GM19395 (cell line): Measurements from ENCODE around the gene AARS2.
"Not testable (repeated sequence)": the region's sequence is repeated elsewhere in the genome, so short reads cannot be mapped to it uniquely, and the experiment has no call there.

Source experiments
- ATAC-seq: cut with Tn5 transposase; IDR thresholded peaks from one replicate; pipeline ENCODE4 v1.9.1; 2021; ENCODE audit warnings: mild to moderate bottlenecking, moderate library complexity; ENCODE audit not compliant: unreplicated experiment

The AARS2 gene

GRCh38 chr6:44332585-44332984 lies 19.4 kb upstream of the AARS2 start:
- ATAC-seq = no peak

- ATAC-seq = no peak
These were observed 16.7 kb upstream of the AARS2 start for GRCh38 chr6:44329858-44330257.

- ATAC-seq = not testable (repeated sequence)
These were observed 15.1 kb upstream of the AARS2 start for GRCh38 chr6:44328203-44328602.

- ATAC-seq = no peak
These were observed 14.6 kb upstream of the AARS2 start for GRCh38 chr6:44327760-44328159.

GRCh38 chr6:44327096-44327495 lies 13.9 kb upstream of the AARS2 start:
- no peak for ATAC-seq

- no peak for ATAC-seq
These were observed 8.1 kb upstream of the AARS2 start for GRCh38 chr6:44321210-44321609.

GRCh38 chr6:44317136-44317631 lies 4.0 kb upstream of the AARS2 start:
- not testable (repeated sequence) for ATAC-seq

- ATAC-seq = no peak
These were observed 3.3 kb upstream of the AARS2 start for GRCh38 chr6:44316481-44316880.

- no peak for ATAC-seq
These were observed 2.8 kb upstream of the AARS2 start for GRCh38 chr6:44315951-44316350.

- ATAC-seq = no peak
These were observed 2.4 kb upstream of the AARS2 start for GRCh38 chr6:44315516-44315915.

- not testable (repeated sequence) for ATAC-seq
These were observed 1.5 kb upstream of the AARS2 start for GRCh38 chr6:44314657-44315056.

GRCh38 chr6:44311767-44312166 lies 1.4 kb downstream of the AARS2 start:
- ATAC-seq = no peak

GRCh38 chr6:44311304-44311703 lies 1.8 kb downstream of the AARS2 start:
- no peak for ATAC-seq

- no peak for ATAC-seq
These were observed 2.9 kb downstream of the AARS2 start for GRCh38 chr6:44310241-44310640.

GRCh38 chr6:44309631-44310030 lies 3.5 kb downstream of the AARS2 start:
- ATAC-seq = no peak

- ATAC-seq = no peak
These were observed 4.1 kb downstream of the AARS2 start for GRCh38 chr6:44309092-44309491.

- ATAC-seq = no peak
These were observed 5.9 kb downstream of the AARS2 start for GRCh38 chr6:44307217-44307616.

- ATAC-seq = no peak
These were observed 6.4 kb downstream of the AARS2 start for GRCh38 chr6:44306710-44307109.

GRCh38 chr6:44305200-44305725 lies 7.9 kb downstream of the AARS2 start:
- ATAC-seq = no peak

- ATAC-seq = no peak
These were observed 8.6 kb downstream of the AARS2 start for GRCh38 chr6:44304282-44305199.

GRCh38 chr6:44303842-44304241 lies 9.3 kb downstream of the AARS2 start:
- no peak for ATAC-seq

- ATAC-seq = no peak
These were observed 10.3 kb downstream of the AARS2 start for GRCh38 chr6:44302856-44303255.
